GM23248 (cell line): ENCODE data around the gene HDGFL3. TPM values are rescaled to one million over a fixed set of nuclear protein-coding genes. Genes with fewer than 3 reads are reported as not detected.

ENCODE experiments used
- DNase-seq: peaks from one replicate; pipeline ENCODE4 v3.0.0-alpha.2; 2015
- H2AFZ ChIP-seq: fragments of 200-600 bp; sonication (generic); 2 replicates; pipeline ENCODE4 v1.6.1; 2016; ENCODE audit warnings: antibody characterized with exemption
- H3F3A ChIP-seq: fragments of 200-600 bp; sonication (generic); 2 replicates; pipeline ENCODE4 v1.6.1; 2016; ENCODE audit warnings: mild to moderate bottlenecking, antibody characterized with exemption, mixed run types; ENCODE audit not compliant: insufficient read depth
- H3K27ac ChIP-seq: fragments of 200-600 bp; sonication (generic); 2 replicates; pipeline ENCODE4 v1.5.1; 2016; ENCODE audit warnings: mild to moderate bottlenecking
- H3K27me3 ChIP-seq: fragments of 200-600 bp; sonication (generic); replicated peaks from 2 replicates; pipeline ENCODE4 v1.6.1; 2016; ENCODE audit warnings: mild to moderate bottlenecking; ENCODE audit not compliant: insufficient read depth
- H3K36me3 ChIP-seq: fragments of 200-600 bp; sonication (generic); 2 replicates; pipeline ENCODE4 v1.6.1; 2016; ENCODE audit warnings: low read depth, mild to moderate bottlenecking
- H3K4me1 ChIP-seq: fragments of 200-600 bp; sonication (generic); 2 replicates; pipeline ENCODE4 v1.6.1; 2016; ENCODE audit warnings: mild to moderate bottlenecking; ENCODE audit not compliant: insufficient read depth
- H3K4me2 ChIP-seq: fragments of 200-600 bp; sonication (generic); one replicate; pipeline ENCODE4 v1.6.1; 2016; ENCODE audit warnings: mild to moderate bottlenecking; ENCODE audit not compliant: unreplicated experiment
- H3K4me3 ChIP-seq: fragments of 200-600 bp; sonication (generic); 2 replicates; pipeline ENCODE4 v1.5.1; 2016; ENCODE audit warnings: mild to moderate bottlenecking
- H3K79me2 ChIP-seq: fragments of 200-600 bp; sonication (generic); 2 replicates; pipeline ENCODE4 v1.6.1; 2016; ENCODE audit warnings: mild to moderate bottlenecking; ENCODE audit not compliant: insufficient read depth
- H3K9ac ChIP-seq: fragments of 200-600 bp; sonication (generic); 2 replicates; pipeline ENCODE4 v1.6.1; 2016; ENCODE audit warnings: mild to moderate bottlenecking
- H3K9me2 ChIP-seq: fragments of 200-600 bp; sonication (generic); 2 replicates; pipeline ENCODE4 v1.6.1; 2016; ENCODE audit warnings: mixed run types, mild to moderate bottlenecking, moderate library complexity; ENCODE audit not compliant: insufficient read depth
- H3K9me3 ChIP-seq: fragments of 200-600 bp; sonication (generic); one replicate; pipeline ENCODE4 v1.6.1; 2017; ENCODE audit warnings: low read depth
- H4K20me1 ChIP-seq: fragments of 200-600 bp; sonication (generic); 2 replicates; pipeline ENCODE4 v1.6.0; 2016; ENCODE audit not compliant: insufficient read depth
- EZH2 ChIP-seq: fragments of 200-600 bp; sonication (generic); IDR thresholded peaks from 2 replicates; pipeline ENCODE4 v1.6.1; 2018; ENCODE audit warnings: antibody characterized with exemption, mild to moderate bottlenecking; ENCODE audit not compliant: insufficient read depth, poor library complexity, severe bottlenecking
- EZH2phosphoT487 ChIP-seq: fragments of 200-600 bp; sonication (generic); IDR thresholded peaks from 2 replicates; pipeline ENCODE4 v1.6.1; 2018; ENCODE audit warnings: antibody characterized with exemption, moderate library complexity, mild to moderate bottlenecking, low read depth; ENCODE audit not compliant: insufficient read depth
- WGBS, 2 experiments: methylation state at CpG; one replicate each; pipeline ENCODE4 v1.1.6; 2015 to 2017; ENCODE audit warnings: low lambda C conversion rate in 2 of 2, low coverage in 1 of 2; ENCODE audit errors: missing lambda C conversion rate in 2 of 2; 5-methylcytosine and 5-hydroxymethylcytosine counted together
- in situ Hi-C: fragments of 300-500 bp; cut with MboI; formaldehyde crosslinking; loops from 2 replicates; pipeline ENCODE4 v1.15.0; 2020
- polyA plus RNA-seq: library from polyadenylated mRNA; unstranded; fragments of >200 nt; fragmentation: Nextera tagmentation; extraction: Ambion mirVana; gene quantifications from 2 replicates; pipeline ENCODE4 v1.2.1, GENCODE V29; 2016
- total RNA-seq: library from RNA; depleted of rRNA; stranded (reverse); fragments of >200 nt; shearing (Covaris generic); gene quantifications from 2 replicates; pipeline ENCODE4 v1.2.3, GENCODE V29; 2014

Gene HDGFL3
- total and polyA plus RNA-seq, 2 experiments from 2014 or later, result 16.2 to 25.0 TPM

DNA sequence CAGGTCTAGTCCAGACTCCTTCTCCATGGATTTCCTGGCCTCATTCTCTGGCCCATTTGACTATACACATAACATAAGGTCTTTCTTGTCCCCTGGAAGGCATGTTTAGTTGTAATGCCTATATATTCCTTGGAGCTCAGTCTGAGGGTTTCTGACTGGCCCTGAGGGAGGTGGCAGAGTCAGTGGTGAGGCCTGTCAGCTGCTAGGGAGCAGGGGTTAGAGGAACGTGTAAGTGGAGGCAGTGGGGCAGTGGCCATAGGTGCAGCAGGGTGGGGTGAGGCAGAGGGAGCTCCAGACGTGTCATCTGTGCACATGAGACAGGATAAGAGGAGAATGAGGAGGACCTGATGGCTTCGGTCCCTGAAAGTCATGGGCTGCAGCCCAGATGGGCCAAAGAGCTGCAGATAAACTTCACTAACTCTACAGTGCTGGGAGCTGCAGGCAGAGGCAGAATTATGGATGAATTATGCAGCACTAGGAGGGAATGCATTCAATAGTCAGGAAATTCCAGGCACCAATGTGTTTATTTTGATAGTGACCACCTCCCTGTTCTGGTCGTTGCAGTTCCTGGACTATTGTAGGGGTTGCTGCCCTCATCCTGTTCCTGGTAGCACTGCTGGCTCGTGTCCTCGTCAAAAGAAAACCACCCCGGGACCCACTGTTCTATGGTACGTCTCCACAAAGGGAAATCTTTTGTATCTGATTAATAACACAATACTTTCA lies 95.2 kb downstream of the HDGFL3 start:
- H3K27ac ChIP-seq, result no peak overlapping the region

DNA sequence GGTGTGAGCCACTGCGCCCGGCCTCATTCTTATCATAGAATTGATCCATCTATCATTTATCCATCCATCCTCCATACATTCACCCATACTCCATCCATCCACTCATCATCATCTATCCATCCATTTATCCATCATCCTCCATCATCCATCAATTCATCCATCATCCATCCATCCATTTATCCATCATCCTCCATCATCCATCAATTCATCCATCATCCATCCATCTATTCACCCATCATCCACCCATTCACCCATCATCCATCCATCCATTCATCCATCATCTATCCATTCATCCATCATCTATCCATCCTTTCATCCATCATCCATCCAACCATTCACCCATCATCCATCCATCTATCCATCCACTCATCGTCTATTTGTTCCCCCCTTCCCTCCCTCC lies 96.5 kb downstream of the HDGFL3 start:
- H3K9ac ChIP-seq, result no peak overlapping the region
- 45 to 47% methylated on average over 3 of the region's 3 CpGs for WGBS, 2 experiments
- in situ Hi-C loops, result no loop called here

More for the DNA sequence above, 95.2 kb downstream of the HDGFL3 start:
- Histone ChIP-seq H2AFZ (no peak overlapping the region), H3K36me3 (no peaks in the 10 kb centered on the region), H3K9ac (no peak overlapping the region), H3K4me3 (no peak overlapping the region), H3K4me2 (no peak overlapping the region), H3K4me1 (no peaks in the 10 kb centered on the region), H3K9me3 (no peaks in the 10 kb centered on the region), H3K9me2 (no peaks in the 10 kb centered on the region), H3F3A (no peaks in the 10 kb centered on the region), H4K20me1 (no peaks in the 10 kb centered on the region), H3K27me3 (peaks cover 27% of the 10 kb centered on the region), H3K79me2 (no peaks in the 10 kb centered on the region)
- in situ Hi-C loops, result no loop called here
- DNase-seq, result no peak
- TF ChIP-seq EZH2phosphoT487, result no peak
- no peak for TF ChIP-seq EZH2
- 35 to 40% methylated on average over 8 of the region's 8 CpGs for WGBS, 2 experiments

DNA sequence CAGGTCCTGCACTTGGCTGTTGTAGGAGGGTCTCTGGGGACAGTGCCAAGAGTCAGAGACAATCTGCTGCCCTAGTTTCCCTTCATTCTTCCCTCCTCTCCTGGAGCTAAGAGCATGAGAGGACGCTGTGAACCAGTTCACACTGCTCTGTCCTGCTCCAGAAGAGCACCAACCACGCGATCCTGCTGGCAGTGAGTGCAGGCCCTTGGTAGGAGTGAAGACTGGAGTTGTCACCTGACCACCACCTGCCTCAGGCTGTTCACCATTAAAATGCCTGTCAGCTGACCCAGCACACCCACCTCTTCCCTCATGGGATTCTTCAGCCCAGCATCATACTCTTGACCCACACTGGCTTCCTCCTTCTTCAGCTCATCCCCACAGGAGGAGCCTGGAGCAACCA lies 97.2 kb downstream of the HDGFL3 start:
- Histone ChIP-seq H3K4me3 (no peak overlapping the region), H3F3A (no peaks in the 10 kb centered on the region), H3K79me2 (no peaks in the 10 kb centered on the region), H4K20me1 (no peaks in the 10 kb centered on the region), H3K27me3 (peaks cover 35% of the 10 kb centered on the region), H3K27ac (no peak overlapping the region), H3K4me2 (no peak overlapping the region), H2AFZ (no peak overlapping the region), H3K9me2 (no peaks in the 10 kb centered on the region), H3K9ac (no peak overlapping the region), H3K9me3 (no peaks in the 10 kb centered on the region), H3K4me1 (no peaks in the 10 kb centered on the region), H3K36me3 (no peaks in the 10 kb centered on the region)
- 55 to 62% methylated on average over 3 of the region's 3 CpGs for WGBS, 2 experiments
- TF ChIP-seq EZH2phosphoT487 (no peak), EZH2 (no peak)
- no peak for DNase-seq
- in situ Hi-C loops, result no loop called here

More for the DNA sequence above, 96.5 kb downstream of the HDGFL3 start:
- no peaks in the 10 kb centered on the region for H3K36me3 ChIP-seq
- no peaks in the 10 kb centered on the region for H3F3A ChIP-seq
- H3K79me2 ChIP-seq, result no peaks in the 10 kb centered on the region
- no peaks in the 10 kb centered on the region for H3K9me3 ChIP-seq
- H4K20me1 ChIP-seq, result no peaks in the 10 kb centered on the region
- H3K9me2 ChIP-seq, result no peaks in the 10 kb centered on the region
- peaks cover 35% of the 10 kb centered on the region for H3K27me3 ChIP-seq
- TF ChIP-seq EZH2phosphoT487 (no peak), EZH2 (no peak)
- no peak overlapping the region for H3K4me2 ChIP-seq
- no peak for DNase-seq
- H3K4me3 ChIP-seq, result no peak overlapping the region
- H2AFZ ChIP-seq, result no peak overlapping the region
- H3K4me1 ChIP-seq, result no peaks in the 10 kb centered on the region
- no peak overlapping the region for H3K27ac ChIP-seq

DNA sequence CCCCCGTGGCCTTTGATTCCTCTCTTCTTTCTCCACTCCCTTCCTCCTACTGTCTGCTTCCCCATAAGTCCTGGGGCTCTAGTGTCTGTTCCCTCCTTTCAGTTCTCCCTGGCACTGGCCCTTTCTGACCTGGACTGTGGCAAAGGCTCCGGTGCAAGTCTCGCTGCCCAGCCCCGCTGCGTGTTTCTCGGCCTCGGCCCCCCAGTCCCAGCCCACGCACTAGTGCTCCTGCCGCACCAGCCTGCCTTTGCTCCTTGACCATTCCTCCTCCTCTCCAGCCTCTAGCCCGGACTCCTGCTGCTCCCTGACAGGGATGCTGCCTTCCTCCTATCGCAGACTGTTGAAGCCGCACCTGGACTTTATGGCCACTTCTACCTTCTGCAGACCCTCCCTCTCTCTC lies 98.1 kb downstream of the HDGFL3 start:
- 79% methylated on average over 11 to 12 of the region's 12 CpGs for WGBS, 2 experiments

More for the DNA sequence above, 98.1 kb downstream of the HDGFL3 start:
- Histone ChIP-seq H3K27me3 (peaks cover 35% of the 10 kb centered on the region), H3K4me1 (no peaks in the 10 kb centered on the region), H3K9me2 (no peaks in the 10 kb centered on the region), H3K4me2 (no peak overlapping the region), H3K36me3 (no peaks in the 10 kb centered on the region), H2AFZ (no peak overlapping the region), H3K27ac (no peak overlapping the region), H3K79me2 (no peaks in the 10 kb centered on the region), H3K9ac (no peak overlapping the region), H3K9me3 (no peaks in the 10 kb centered on the region), H4K20me1 (no peaks in the 10 kb centered on the region), H3K4me3 (no peak overlapping the region), H3F3A (no peaks in the 10 kb centered on the region)
- no peak for DNase-seq
- in situ Hi-C loops, result no loop called here
- TF ChIP-seq EZH2 (no peak), EZH2phosphoT487 (no peak)
